Astrocyte (in vitro differentiated cells and primary cell): ENCODE results near the gene TANGO2. TPM values are rescaled to one million over a fixed set of nuclear protein-coding genes. Genes with fewer than 3 reads are reported as not detected.

Source experiments
- DNase-seq: peaks from one replicate; pipeline ENCODE4 v3.0.0-alpha.2; 2010; ENCODE audit warnings: low read depth
- FAIRE-seq: peaks from 2 replicates; lab custom pipeline; 2011; peaks lifted over from hg19 to GRCh38; lab: Jason Lieb, UNC
- H2AFZ ChIP-seq: 2 replicates; pipeline ENCODE4 v1.6.0; 2012; ENCODE audit warnings: low read depth, low read length, inconsistent platforms
- H3K27ac ChIP-seq: 2 replicates; pipeline ENCODE4 v1.5.1; 2011; ENCODE audit warnings: low read depth, low read length, inconsistent platforms
- H3K27me3 ChIP-seq: 2 replicates; pipeline ENCODE4 v1.6.0; 2011; ENCODE audit warnings: low read length, inconsistent platforms; ENCODE audit not compliant: insufficient read depth
- H3K36me3 ChIP-seq: 2 replicates; pipeline ENCODE4 v1.5.1; 2011; ENCODE audit warnings: low read length, inconsistent platforms; ENCODE audit not compliant: insufficient read depth
- H3K4me1 ChIP-seq: 2 replicates; pipeline ENCODE4 v1.5.1; 2011; ENCODE audit warnings: low read length, inconsistent platforms; ENCODE audit not compliant: insufficient read depth
- H3K4me2 ChIP-seq: 2 replicates; pipeline ENCODE4 v1.6.0; 2012; ENCODE audit warnings: low read length, inconsistent platforms
- H3K4me3 ChIP-seq: 2 replicates; pipeline ENCODE4 v1.5.1; 2011; ENCODE audit warnings: low read depth, mild to moderate bottlenecking, low read length, inconsistent platforms; ENCODE audit not compliant: insufficient read depth
- H3K79me2 ChIP-seq: 2 replicates; pipeline ENCODE4 v1.6.0; 2012; ENCODE audit warnings: mild to moderate bottlenecking, low read length, inconsistent platforms; ENCODE audit not compliant: insufficient read depth
- H3K9ac ChIP-seq: 2 replicates; pipeline ENCODE4 v1.6.0; 2012; ENCODE audit warnings: mild to moderate bottlenecking, low read length, inconsistent platforms
- H3K9me3 ChIP-seq: 2 replicates; pipeline ENCODE4 v1.5.1; 2012; ENCODE audit warnings: low read depth, mild to moderate bottlenecking, low read length, inconsistent platforms; ENCODE audit not compliant: insufficient read depth
- H4K20me1 ChIP-seq: 2 replicates; pipeline ENCODE4 v1.6.0; 2012; ENCODE audit warnings: low read length, inconsistent platforms; ENCODE audit not compliant: insufficient read depth
- H3K27ac Mint-ChIP-seq: one replicate; pipeline ENCODE4 v1.8.0; 2021; ENCODE audit warnings: mild to moderate bottlenecking, mixed read lengths; ENCODE audit not compliant: unreplicated experiment
- H3K27me3 Mint-ChIP-seq: one replicate; pipeline ENCODE4 v1.8.0; 2021; ENCODE audit warnings: low read depth, mixed read lengths; ENCODE audit not compliant: unreplicated experiment
- H3K36me3 Mint-ChIP-seq: one replicate; pipeline ENCODE4 v1.8.0; 2021; ENCODE audit warnings: low read depth, mixed read lengths; ENCODE audit not compliant: unreplicated experiment
- H3K4me1 Mint-ChIP-seq: one replicate; pipeline ENCODE4 v1.8.0; 2021; ENCODE audit warnings: low read depth, mixed read lengths; ENCODE audit not compliant: unreplicated experiment
- H3K4me3 Mint-ChIP-seq: one replicate; pipeline ENCODE4 v1.8.0; 2021; ENCODE audit warnings: mild to moderate bottlenecking, moderate library complexity, mixed read lengths; ENCODE audit not compliant: unreplicated experiment
- H3K9me3 Mint-ChIP-seq: one replicate; pipeline ENCODE4 v1.8.0; 2021; ENCODE audit warnings: mild to moderate bottlenecking, mixed read lengths; ENCODE audit not compliant: unreplicated experiment
- EZH2 ChIP-seq: IDR thresholded peaks from 2 replicates; pipeline ENCODE4 v1.6.1; 2012; ENCODE audit warnings: mild to moderate bottlenecking, low read length, inconsistent platforms; ENCODE audit not compliant: insufficient read depth
- total RNA-seq: library from RNA; stranded (reverse); gene quantifications from 2 replicates; pipeline ENCODE4 v1.2.1, GENCODE V29; 2021
- TF ChIP-seq, protein P1 (sequence below): IDR thresholded peaks from 2 replicates; pipeline ENCODE4 v1.5.1; 2011; ENCODE audit warnings: low read depth, mild to moderate bottlenecking, inconsistent platforms, low read length, moderate library complexity; ENCODE audit not compliant: insufficient read depth

Gene TANGO2
- total RNA-seq, 1 donor from 2014 or later = 28.0 TPM

DNA sequence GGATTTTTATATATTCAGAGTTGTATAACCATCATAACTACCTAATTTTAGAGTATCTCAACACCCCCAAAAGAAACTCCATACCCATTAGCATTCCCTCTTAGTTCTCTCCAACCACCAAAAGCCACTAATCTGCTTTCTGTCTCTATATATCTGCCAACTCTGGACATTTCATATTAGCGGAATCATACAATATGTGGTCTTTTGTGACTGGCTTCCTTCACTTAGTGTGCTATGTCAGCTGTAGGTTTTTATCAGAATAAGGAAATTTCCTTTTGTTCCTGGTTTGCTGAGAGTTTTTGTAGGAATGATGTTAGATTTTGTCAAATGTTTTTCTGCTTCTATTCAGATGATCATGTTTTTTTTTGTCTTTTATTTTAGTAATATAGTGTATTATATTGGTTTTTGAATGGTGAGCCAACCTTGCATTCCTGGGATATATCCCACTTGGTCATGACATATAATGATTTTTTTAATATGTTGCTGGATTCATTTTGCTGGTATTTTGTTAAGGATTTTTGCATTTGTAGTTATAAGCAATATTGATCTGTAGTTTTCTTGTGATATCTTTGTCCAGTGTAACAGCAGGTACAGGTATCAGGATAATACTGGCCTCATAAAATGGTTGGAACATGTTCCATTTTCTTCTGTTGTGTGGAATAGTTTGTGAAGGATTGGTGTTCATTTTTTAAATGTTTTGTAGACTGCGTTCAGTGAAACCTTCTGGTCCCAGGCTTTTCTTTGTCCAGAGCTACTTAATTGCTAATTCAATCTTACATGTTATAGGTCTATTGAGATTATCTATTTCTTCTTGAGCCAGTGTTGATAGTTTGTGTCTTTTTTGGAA is 75.9 kb downstream of the TANGO2 start:
- H3K4me1 ChIP-seq = no peaks in the 10 kb centered on the region
- no peak overlapping the region for H2AFZ ChIP-seq
- peaks cover 59% of the 10 kb centered on the region for H4K20me1 ChIP-seq
- H3K27ac ChIP-seq = no peak overlapping the region
- H3K4me3 ChIP-seq = no peak overlapping the region
- FAIRE-seq = no peak
- no peaks in the 10 kb centered on the region for H3K27me3 ChIP-seq
- Mint-ChIP-seq H3K4me1 (no peaks in the 10 kb centered on the region), H3K9me3 (peaks cover 6% of the 10 kb centered on the region), H3K27me3 (no peaks in the 10 kb centered on the region), H3K4me3 (no peak overlapping the region), H3K36me3 (peaks cover 41% of the 10 kb centered on the region), H3K27ac (no peak overlapping the region)
- H3K9ac ChIP-seq = no peak overlapping the region
- H3K79me2 ChIP-seq = peaks cover 88% of the 10 kb centered on the region
- no peak for TF ChIP-seq EZH2
- TF ChIP-seq, protein P1, sequence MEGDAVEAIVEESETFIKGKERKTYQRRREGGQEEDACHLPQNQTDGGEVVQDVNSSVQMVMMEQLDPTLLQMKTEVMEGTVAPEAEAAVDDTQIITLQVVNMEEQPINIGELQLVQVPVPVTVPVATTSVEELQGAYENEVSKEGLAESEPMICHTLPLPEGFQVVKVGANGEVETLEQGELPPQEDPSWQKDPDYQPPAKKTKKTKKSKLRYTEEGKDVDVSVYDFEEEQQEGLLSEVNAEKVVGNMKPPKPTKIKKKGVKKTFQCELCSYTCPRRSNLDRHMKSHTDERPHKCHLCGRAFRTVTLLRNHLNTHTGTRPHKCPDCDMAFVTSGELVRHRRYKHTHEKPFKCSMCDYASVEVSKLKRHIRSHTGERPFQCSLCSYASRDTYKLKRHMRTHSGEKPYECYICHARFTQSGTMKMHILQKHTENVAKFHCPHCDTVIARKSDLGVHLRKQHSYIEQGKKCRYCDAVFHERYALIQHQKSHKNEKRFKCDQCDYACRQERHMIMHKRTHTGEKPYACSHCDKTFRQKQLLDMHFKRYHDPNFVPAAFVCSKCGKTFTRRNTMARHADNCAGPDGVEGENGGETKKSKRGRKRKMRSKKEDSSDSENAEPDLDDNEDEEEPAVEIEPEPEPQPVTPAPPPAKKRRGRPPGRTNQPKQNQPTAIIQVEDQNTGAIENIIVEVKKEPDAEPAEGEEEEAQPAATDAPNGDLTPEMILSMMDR = no peak
- DNase-seq = no peak
- no peak overlapping the region for H3K4me2 ChIP-seq
- peaks cover 73% of the 10 kb centered on the region for H3K36me3 ChIP-seq
- no peaks in the 10 kb centered on the region for H3K9me3 ChIP-seq

- Histone ChIP-seq H4K20me1 (peaks cover 59% of the 10 kb centered on the region), H3K79me2 (peaks cover 88% of the 10 kb centered on the region), H3K4me3 (no peak overlapping the region), H3K9me3 (no peaks in the 10 kb centered on the region), H3K4me1 (no peaks in the 10 kb centered on the region), H3K27me3 (no peaks in the 10 kb centered on the region), H3K4me2 (no peak overlapping the region), H3K36me3 (peaks cover 65% of the 10 kb centered on the region), H3K9ac (no peak overlapping the region), H3K27ac (no peak overlapping the region), H2AFZ (no peak overlapping the region)
- no peak for FAIRE-seq
- no peaks in the 10 kb centered on the region for H3K4me1 Mint-ChIP-seq
- no peak overlapping the region for H3K27ac Mint-ChIP-seq
- H3K9me3 Mint-ChIP-seq = peaks cover 6% of the 10 kb centered on the region
- no peak for TF ChIP-seq EZH2
- TF ChIP-seq, protein P1 = no peak
- H3K36me3 Mint-ChIP-seq = peaks cover 34% of the 10 kb centered on the region
- no peak for DNase-seq
- no peaks in the 10 kb centered on the region for H3K27me3 Mint-ChIP-seq
- H3K4me3 Mint-ChIP-seq = no peak overlapping the region
Measured at GRCh38 chr22:20099099-20099711, 78.3 kb downstream of the TANGO2 start.

GRCh38 chr22:20101638-20102037 is 80.7 kb downstream of the TANGO2 start:
- no peak overlapping the region for H3K27ac ChIP-seq
- FAIRE-seq = no peak
- Mint-ChIP-seq H3K4me3 (no peak overlapping the region), H3K4me1 (peaks cover 2% of the 10 kb centered on the region), H3K27me3 (no peaks in the 10 kb centered on the region), H3K9me3 (peaks cover 4% of the 10 kb centered on the region), H3K36me3 (peaks cover 20% of the 10 kb centered on the region), H3K27ac (no peak overlapping the region)
- TF ChIP-seq EZH2 = no peak
- TF ChIP-seq, protein P1 = no peak
- H3K36me3 ChIP-seq = peaks cover 60% of the 10 kb centered on the region
- H3K27me3 ChIP-seq = no peaks in the 10 kb centered on the region
- no peak overlapping the region for H3K4me2 ChIP-seq
- H3K79me2 ChIP-seq = peaks cover 82% of the 10 kb centered on the region
- H4K20me1 ChIP-seq = peaks cover 77% of the 10 kb centered on the region
- H2AFZ ChIP-seq = no peak overlapping the region
- H3K4me3 ChIP-seq = no peak overlapping the region
- no peak for DNase-seq
- H3K9ac ChIP-seq = no peak overlapping the region
- H3K9me3 ChIP-seq = no peaks in the 10 kb centered on the region
- H3K4me1 ChIP-seq = no peaks in the 10 kb centered on the region
